GM03348 (cell line): ENCODE results near the gene FSTL4.

Source experiments
- DNase-seq: peaks from one replicate; pipeline ENCODE4 v3.0.0; 2012; ENCODE audit warnings: low spot score

Gene FSTL4

GRCh38 chr5:133386662-133387061 lies 225.7 kb downstream of the FSTL4 start:
- no peak for DNase-seq

GRCh38 chr5:133385346-133385745 lies 227.0 kb downstream of the FSTL4 start:
- no peak for DNase-seq

- DNase-seq = no peak
Measured at GRCh38 chr5:133384903-133385302, 227.4 kb downstream of the FSTL4 start.

- DNase-seq = no peak
Measured at GRCh38 chr5:133384120-133384855, 228.1 kb downstream of the FSTL4 start.

- DNase-seq = no peak
Measured at GRCh38 chr5:133383580-133383939, 228.8 kb downstream of the FSTL4 start.

- no peak for DNase-seq
Measured at GRCh38 chr5:133382661-133383579, 229.4 kb downstream of the FSTL4 start.

- DNase-seq = no peak
Measured at GRCh38 chr5:133381571-133382365, 230.6 kb downstream of the FSTL4 start.

- no peak for DNase-seq
Measured at GRCh38 chr5:133381041-133381440, 231.3 kb downstream of the FSTL4 start.

- no peak for DNase-seq
Measured at GRCh38 chr5:133377736-133378135, 234.6 kb downstream of the FSTL4 start.

GRCh38 chr5:133376986-133377385 lies 235.4 kb downstream of the FSTL4 start:
- DNase-seq = no peak

GRCh38 chr5:133373121-133373870 lies 239.0 kb downstream of the FSTL4 start:
- DNase-seq = peak; percentile 19

- no peak for DNase-seq
Measured at GRCh38 chr5:133372293-133372937, 239.9 kb downstream of the FSTL4 start.

- no peak for DNase-seq
Measured at GRCh38 chr5:133371371-133372155, 240.8 kb downstream of the FSTL4 start.

GRCh38 chr5:133370904-133371303 lies 241.4 kb downstream of the FSTL4 start:
- no peak for DNase-seq

GRCh38 chr5:133370036-133370831 lies 242.1 kb downstream of the FSTL4 start:
- DNase-seq = peak; percentile 26

- no peak for DNase-seq
Measured at GRCh38 chr5:133368916-133369783, 243.2 kb downstream of the FSTL4 start.

GRCh38 chr5:133367984-133368383 lies 244.4 kb downstream of the FSTL4 start:
- DNase-seq = no peak

- no peak for DNase-seq
Measured at GRCh38 chr5:133367071-133367786, 245.1 kb downstream of the FSTL4 start.
